D341Med (cell line): Measurements from ENCODE around the gene ARHGAP26.
"Not testable (repeated sequence)": the region's sequence is repeated elsewhere in the genome, so short reads cannot be mapped to it uniquely, and the experiment has no call there.

Experiments used
- DNase-seq: peaks from one replicate; pipeline ENCODE4 v3.0.0; 2012; ENCODE audit warnings: low spot score

The ARHGAP26 gene

DNA sequence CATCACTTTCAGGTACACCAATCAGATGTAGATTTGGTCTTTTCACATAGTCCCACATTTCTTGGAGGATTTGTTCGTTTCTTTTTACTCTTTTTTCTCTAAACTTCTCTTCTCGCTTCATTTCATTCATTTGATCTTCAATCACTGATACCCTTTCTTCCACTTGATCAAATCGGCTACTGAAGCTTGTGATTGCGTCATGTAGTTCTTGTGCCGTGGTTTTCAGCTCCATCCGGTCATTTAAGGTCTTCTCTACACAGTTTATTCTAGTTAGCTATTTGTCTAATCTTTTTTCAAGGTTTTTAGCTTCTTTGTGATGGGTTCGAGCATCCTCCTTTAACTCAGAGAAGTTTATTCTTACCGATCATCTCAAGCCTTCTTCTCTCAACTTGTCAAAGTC lies 219.9 kb downstream of the ARHGAP26 start:
- DNase-seq, result not testable (repeated sequence)

DNA sequence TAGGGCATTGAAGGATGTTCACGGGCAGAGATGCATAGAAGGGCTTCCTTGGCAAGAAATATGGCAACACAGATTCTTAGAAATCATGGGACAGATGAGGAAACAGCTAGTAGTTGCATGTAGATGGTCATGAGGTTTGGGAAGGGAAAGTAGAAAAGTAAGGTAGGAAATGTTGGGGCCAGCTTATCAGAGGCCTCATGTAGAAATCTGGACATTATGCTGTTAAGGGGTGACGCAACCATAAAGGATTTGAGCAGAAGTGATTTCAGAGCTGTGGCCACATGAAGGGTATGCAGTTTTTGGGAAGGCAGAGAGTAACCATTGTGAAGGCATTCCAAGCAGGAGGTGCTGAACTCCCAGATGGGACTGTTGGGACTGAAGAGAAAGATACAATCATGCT lies 224.0 kb downstream of the ARHGAP26 start:
- DNase-seq, result no peak

DNA sequence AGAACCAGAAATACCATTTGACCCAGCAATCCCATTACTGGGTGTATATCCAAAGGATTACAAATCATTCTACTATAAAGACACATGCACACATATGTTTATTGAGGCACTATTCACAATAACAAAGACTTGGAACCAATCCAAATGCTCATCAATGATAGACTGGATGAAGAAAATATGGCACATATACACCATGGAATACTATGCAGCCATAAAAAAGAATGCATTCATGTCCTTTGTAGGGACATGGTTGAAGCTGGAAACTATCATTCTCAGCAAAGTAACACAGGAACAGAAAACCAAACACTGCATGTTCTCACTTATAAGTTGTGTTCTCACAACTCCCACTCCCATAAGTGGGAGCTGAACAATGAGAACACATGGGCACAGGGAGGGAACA lies 225.4 kb downstream of the ARHGAP26 start:
- not testable (repeated sequence) for DNase-seq

DNA sequence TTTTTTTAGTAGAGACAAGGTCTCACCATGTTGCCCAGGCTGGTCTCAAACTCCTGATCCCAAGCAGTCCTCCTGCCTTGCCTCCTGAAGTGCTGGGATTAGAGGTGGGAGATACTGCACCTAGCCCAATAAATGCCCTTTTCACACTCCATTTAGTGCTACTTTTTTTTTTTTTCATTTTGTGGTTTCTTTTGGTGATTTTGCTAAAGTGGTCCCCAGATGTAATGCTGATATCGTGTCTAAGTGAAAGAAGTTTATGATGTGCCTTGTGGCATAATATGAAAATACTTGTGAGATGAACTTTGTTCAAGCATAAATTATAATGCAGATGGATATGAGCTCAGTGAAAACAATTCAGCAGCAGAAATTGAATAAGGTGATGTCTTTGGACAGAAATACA lies 227.4 kb downstream of the ARHGAP26 start:
- no peak for DNase-seq

DNA sequence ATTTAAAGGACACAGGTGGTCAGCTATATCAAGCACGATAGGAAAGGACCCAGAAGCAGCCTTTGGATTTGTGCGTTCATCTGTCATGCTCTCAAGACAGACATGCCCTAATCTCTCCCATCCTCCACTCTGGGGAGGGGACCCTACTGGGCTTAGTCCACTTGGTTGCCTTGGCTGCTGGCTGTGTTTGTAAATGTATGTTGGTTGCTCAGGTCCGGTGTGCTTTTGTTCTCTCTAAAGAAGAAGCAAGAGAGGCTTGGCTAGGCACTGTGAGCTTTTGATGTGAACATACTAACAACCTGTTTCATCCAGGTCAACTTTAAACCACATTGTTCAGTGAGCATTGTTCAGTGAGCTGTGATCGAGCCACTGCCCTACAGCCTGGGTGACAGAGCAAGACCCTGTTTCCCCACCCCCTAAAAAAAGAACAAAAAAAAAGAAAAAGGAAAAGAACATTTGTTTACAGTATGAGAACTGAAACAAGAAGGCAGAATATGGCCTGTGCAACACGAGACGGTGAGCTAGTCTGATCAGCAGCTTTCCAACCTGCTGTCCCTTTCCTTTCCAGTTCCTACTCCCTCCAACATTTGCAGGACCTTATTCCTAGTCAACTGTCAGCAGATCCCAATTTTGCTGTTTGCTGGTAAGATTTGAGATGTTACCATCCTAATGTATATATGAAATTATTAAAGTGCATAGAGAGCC lies 228.3 kb downstream of the ARHGAP26 start:
- DNase-seq, result no peak

DNA sequence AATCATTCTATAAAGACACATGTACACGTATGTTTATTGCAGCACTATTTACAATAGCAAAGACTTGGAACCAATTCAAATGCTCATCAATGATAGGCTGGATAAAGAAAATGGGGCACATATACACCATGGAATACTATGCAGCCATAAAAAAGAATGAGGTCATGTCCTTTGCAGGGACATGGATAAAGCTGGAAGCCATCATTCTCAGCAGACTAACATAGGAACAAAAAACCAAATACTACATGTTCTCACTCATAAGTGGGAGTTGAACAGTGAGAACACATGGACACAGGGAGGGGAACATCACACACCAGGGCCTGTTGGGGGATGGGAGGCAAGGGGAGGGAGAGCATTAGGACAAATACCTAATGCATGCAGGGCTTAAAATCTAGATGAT lies 230.4 kb downstream of the ARHGAP26 start:
- not testable (repeated sequence) for DNase-seq

DNA sequence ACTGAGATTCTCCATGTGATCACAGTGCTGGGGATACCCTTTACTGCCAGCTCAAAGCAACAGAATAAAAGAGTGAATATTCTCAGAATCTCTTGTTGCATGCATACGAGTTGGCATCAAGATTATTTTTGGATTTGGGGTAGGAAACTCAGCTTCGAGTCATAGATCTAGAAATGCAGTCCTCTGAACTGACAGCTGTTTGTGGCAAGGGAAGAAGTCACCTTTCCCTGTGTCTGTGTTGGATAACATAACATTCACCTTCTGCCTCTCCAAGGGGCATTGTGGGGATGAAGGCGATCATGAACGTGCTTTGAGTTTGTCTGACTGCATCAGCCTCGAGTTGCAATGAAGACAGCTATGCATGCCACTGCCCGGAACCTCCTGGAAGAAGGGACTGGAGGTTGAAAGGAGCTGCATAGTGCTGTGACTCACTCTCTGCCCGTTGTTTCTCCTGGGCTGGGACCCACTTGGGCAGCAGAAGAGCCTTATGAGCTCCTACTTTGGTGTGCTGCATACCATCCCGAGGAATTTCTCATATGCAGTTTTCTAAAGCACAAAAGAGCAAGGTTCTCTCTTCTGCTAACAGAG lies 231.7 kb downstream of the ARHGAP26 start:
- no peak for DNase-seq

DNA sequence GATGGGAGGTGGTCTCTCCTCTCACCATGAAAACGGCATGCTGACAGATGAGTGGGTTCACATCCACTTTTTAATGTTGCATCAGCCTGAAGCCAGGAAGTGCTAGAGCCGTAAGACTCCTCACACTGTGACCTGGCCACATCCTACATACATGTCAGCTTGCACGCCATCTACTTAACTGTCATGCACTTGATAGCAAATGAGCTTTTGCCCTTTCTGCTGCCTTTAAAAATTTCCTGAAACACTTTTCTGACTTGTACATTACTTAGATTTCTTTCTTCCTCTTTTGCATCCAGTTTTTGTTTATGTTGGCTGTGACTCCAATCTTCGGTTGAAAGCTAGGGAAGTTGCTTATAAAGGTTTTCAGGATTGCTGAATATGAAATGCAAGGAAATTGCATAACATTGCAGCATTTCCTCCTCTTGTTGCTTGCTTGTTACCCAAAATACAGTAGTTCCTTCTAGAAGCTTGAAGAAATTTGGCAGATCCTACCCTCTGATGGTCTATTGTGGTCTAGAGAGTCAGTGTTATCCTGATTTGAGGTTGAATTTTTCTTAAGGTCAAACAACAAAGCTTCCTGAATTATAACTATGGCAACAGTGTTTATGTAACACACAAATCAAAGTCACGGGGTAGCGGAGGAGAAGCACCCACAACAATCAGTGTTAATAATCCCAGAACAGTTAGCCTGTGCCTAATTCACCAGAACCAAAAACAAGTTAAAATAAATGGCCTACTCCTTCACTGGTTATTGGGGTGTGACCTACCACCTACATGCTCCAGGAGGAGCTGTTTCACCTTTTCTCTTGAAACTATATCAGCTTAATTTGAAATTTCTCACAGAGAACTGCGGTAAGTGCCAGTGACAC lies 232.5 kb downstream of the ARHGAP26 start:
- DNase-seq, result peak; percentile 54

DNA sequence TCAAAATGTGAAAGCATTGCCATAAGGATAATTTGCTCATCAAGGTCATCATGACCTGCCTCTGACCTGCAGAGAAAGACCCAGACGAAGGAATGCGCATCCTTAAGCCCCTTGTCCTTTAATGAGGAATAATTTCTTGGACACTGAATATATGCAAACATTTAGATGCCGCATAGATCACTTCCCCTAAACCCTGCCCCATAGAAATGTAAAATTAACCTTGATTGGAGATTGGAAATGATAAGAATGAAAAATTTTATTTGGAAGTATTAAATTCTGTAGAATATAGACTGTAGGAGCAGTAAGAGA lies 233.1 kb downstream of the ARHGAP26 start:
- no peak for DNase-seq

DNA sequence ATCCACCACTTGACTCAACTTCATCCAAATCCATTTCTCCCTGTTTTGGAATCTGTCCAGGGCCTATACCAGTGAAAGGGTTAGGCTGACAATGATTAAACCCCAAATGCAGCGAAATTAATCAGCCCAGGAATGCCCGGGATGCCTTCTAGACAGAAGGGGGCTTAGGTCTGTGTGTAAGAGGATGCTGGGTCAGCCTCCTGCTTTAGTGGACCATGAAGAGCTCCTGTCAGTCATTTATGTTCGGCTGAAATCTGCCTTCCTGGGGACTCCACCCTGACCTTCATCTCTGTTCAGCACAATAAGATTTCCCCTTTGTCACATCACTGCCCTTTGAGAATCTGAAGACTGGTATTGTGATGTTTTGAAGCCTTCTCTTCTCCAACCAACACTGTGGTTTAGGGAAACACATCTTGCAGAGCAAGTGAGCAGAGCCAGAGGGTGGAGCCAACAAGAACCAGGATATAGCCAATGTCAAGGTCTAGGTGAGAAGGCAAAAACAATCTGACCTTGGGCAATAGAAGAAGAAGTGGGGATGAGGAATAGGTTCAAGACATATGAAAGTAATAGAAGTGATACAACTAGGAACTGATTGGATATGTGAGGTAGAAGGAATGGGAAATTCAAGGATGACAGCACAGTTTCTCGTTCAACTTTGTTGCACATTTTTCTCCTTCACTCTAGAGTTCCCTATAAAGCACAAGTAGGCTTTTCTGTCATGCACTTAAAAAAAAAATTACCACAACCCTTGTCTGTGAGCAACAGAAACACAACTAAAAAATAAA lies 234.4 kb downstream of the ARHGAP26 start:
- DNase-seq, result no peak

DNA sequence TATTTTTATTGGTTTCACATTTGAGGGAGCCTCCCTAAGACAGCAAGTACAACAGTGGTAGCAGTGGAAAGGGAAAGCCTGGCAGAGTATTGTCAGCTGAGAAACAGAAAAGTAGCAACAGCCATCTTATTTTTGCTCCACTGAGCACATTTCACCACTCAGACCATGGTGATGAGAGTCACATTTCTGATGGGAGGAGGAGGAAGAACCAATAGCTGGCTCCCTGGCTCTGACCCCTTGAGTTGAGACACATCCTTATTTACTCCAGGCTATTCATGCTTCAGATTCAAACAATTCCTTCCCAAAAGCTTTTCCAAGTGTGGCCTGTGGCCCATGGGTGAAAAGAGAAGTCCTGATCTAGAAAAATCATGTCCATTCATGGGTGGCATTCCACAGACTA lies 236.3 kb downstream of the ARHGAP26 start:
- no peak for DNase-seq

DNA sequence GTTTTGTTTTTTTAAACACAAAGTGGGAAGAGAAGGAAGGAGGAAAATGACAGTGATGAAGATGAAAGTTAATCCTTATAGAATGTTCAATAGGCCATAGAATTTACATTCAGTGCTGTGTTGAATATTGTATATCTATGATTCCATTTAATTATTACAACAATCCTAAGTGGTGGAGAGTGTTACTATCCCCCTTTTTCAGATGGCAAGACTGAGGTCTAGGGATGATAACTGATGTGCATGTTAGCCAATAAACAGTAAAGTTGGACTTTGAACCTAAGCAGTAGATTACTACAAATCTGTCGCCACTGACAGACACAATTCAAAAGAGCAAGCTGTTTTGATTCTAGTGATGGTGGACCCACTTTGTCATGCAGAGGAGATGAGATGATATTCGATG lies 237.9 kb downstream of the ARHGAP26 start:
- no peak for DNase-seq

DNA sequence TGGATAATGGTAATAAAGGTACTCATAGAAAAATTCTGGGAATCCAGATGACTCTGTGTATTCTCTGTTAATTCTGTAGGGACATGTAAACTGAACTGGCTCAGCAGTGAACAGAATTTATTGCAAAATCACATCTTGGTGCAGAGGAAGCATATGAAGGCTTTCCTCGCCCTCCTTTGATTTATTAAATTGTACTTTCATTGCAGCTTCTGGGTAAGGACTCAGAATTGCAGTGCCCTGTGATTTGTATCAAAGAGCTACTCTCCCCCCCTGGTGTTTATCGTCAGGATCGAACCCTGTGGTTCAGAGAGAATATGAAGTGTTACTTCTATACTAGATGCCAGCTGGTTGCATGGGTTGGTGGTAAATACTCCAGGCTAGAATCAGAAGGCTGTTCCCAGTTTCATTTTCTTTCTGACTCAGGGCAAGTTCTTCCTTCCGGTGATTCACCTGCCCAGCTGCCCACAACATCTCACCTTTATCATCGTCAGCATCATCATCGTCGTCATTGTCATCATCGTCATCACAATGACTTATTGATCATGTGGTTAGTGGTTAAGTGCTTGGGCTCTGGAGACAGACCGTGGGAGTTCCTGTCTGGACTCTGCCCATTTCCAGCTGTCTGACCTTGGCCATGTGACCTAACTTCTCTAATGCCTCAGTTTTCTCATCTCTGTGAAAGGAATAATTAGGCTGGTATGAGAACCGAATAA lies 238.8 kb downstream of the ARHGAP26 start:
- no peak for DNase-seq

DNA sequence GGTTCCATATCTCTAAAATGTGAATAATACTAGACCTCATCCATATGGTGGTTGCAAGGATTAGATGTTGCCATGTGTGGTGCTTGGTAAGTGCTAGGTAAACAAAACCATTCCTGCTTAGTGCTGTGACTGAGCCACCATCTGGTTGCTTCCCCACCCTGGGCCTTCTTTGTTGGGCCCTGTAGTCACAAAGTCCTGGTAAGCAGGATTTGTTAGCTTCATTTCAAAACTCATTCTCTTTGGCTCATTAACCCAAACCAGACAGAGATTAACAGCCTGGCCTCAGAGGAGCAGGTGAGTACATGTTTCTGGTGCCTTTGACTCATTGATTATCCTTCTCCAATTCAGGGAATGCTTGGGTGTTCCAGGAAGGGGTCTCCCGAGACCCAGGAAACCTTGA lies 240.2 kb downstream of the ARHGAP26 start:
- peak; percentile 59 for DNase-seq

DNA sequence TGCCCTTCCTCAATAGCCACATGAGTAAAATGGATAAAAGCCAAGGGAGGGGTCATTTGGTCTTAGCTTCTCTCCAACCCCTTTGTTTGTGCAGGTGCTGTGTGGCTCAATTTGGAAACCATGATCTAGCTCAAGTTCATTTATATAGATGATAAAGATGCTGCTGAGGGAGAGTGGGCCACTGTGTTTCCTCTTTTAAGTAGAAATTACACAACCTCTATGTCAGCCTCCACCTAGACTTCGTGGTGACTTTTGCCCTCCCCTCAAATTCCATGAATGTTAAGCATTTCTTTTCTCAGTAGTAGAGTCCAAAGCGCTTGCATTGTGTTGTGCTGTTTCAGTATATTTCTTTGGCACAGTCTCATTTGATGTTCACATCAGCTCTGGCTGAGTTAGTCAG lies 241.4 kb downstream of the ARHGAP26 start:
- no peak for DNase-seq

DNA sequence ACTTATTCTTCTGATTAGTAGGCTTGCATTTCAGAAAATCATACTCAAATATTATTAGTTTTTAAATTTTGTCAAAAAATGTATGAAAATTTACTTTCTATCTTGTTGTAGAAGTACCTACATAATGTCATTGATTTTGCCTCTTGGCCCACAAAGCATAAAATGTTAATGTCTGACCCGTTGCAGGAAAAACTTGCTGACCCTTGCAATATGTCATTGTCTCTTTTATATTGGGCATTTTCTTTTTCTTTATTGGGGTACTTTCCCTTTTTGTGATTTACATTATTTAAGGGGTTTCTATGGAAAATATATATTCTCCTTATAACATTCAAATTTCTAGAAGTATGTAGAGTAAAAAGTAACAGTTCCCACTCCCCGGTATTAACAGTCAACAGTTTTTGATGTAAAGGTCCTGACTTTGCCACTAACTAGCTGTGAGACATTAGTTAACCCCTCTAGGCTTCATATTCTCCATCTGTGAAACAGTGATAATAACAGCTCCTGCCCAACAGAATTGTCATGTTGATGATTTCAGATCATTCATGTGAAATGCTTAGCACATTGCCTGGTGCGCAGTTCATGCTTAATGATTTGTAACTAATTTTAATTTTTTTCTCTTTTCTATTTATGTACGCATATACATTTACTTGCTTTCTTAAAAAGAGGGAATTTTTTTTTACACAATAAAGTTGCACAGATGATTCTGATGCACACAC lies 243.2 kb downstream of the ARHGAP26 start:
- no peak for DNase-seq

DNA sequence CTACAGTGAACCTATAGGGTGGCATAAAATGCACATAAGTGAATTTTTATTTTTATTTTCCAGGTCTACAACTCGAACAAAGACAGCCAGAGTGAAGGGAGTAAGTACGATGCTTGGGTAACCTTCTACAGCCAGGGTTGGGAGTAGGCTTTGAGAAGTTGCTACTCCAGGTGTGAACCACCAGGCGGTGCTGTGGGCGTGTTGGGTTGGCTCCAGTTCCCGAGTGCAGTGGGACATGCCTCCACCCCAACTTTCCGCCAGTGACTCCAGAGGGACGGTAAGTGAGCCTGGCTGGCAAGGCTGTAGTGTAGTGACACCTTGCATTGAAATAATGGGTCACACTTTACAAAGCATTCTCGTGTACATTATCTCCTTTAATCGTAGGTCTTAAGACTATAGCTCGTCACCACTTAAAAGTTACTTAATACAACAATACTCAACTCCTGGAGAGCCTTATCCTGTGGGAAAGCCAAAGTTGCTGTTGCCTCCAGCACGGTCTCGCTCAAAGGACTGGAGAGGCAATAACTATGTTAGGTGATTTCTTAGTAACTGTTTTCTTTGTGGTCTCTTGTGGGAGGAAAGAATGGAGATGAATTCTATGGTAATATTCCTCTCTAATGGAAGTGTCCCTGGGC lies 244.0 kb downstream of the ARHGAP26 start:
- peak; percentile 67 for DNase-seq

DNA sequence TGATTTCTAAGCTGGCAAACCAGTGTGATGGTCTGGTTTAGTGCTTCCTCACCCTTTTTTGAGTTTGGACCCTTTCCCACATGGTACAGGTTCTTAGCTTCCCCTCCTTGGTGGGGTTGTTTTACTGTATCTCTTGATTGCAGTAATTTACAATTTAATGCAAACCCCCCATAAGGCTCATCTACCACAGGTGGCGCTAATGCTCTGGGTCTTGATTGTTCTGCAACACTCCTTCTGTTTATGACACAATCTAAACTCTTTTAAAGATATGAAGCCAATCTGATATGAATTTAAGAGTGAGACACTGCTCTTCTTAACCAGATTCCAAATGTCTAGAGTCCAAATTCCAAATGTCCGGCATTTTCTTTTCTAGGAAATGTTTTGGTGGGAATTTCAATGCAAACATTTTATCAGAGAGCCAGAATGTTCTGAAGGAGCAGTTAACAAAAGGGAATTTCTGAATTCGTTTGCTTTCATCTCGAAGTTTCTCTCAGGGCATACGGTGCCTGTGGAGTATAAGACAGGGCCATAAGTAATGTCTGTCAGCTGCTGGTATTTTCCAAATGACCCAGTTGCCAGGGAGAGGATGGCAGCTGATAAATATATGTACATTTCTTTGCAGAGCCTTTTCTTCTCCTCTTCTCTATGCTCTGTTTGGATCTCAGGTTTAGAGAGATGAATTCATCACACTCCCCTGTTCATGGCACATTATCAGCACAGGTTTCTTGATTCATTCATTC lies 246.8 kb downstream of the ARHGAP26 start:
- peak; percentile 38 for DNase-seq

DNA sequence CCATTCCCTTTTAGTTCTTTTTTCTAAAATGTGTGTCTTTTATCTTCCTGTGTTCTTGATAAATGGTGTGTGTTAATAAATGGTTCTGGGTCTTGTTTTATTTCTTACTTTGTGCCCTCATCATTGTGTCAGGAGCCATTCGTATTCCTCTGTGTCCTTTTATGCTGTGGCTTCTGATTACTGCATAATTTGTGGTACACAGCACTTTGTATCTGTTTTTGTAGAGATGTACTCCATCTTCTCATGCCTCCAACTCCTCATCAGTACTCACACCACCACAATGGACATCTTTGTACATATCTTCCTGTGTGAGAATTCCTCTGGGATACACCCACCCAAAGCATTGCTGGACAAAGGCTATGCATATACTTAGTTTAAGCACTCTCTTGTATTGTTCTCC lies 247.4 kb downstream of the ARHGAP26 start:
- DNase-seq, result no peak

DNA sequence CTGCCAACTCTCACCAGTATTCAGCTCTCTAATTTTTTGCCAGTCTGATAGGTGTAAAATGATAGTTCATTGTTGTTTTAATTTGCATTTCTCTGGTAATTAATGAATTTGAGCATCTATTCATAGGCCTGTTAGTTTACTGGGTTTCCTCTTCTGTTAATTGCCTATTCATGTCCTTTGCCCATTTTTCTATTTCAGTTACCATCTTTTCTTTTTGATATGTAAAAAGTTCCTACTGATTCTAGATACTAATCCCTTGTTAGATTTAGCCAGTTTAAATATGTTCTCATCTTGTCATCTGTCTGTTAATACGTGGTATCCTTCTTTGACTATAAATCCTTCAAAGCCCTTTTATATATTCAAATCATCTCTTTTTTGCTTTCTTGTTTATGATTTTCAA lies 247.8 kb downstream of the ARHGAP26 start:
- DNase-seq, result no peak
